GM19397 (cell line): ENCODE data around the gene DYRK1A.
"Not testable (repeated sequence)": the region's sequence is repeated elsewhere in the genome, so short reads cannot be mapped to it uniquely, and the experiment has no call there.

Experiments
- ATAC-seq: cut with Tn5 transposase; IDR thresholded peaks from one replicate; pipeline ENCODE4 v1.9.1; 2021; ENCODE audit warnings: mild to moderate bottlenecking, moderate library complexity; ENCODE audit not compliant: unreplicated experiment

DYRK1A gene

DNA sequence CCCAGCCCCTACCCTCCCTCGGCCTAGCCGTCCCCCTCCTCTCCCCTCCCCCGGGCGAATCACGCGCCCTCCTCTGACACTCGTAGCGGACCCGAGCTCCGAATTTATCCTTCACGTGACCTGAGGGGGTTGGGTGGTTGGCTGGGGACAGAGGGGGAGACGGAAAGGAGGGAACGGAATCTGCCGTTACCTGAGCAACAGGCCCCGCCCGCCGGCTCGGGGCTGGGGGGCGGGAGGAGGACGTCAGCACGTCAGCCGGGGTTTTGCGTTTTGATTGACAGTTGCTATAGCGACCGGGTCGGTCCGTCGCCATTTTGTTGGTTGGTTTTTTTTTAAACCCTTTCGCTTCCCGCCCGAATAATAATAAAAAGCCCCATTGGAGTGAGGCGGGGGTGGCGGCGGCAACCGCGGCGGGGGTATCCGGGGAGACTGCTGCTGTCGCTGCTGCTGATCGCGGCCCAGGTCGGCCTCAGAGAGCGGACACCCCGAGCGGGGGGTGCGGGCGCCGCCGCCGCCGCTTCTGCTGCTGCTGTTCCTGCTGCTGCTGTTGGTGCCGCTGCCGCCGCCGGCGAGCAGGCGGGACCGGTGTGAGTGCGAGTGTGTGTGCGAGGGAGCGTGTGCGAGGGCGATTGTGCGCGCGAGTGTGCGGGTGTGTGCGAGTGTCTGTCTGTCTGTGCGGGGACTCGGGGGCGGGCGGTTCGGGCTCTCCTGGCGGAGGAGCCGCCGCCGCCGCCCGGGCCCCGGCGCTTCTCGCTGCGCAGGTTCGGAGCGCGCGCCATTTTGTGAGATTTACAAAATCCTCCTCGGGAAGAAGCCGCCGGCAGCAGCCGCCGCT lies at the start of gene DYRK1A:
Gene DYRK1A, plus strand, starts transcription at position 292 of the 835 bp plus-strand sequence. CDS start 53,602 bp downstream, outside the sequence.
- peak; percentile 65 for ATAC-seq

DNA sequence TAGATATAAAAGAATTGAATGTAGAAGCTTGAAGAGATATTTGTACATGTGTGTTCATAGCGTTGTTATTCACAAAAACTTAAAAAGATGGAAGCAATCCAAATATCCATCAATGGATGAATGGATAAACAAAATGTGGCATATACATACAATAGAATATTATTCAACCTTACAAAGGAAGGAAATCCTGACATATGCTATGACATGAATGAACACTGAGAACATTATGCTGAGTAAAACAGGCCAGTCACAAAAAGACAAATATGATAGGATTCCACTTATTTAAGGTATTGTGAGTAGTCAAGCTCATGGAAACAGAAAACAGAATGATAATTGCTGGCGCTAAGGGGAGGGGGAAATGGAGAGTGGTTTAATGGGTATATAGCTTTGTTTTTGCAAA lies 47.0 kb upstream of the DYRK1A start:
- no peak for ATAC-seq

DNA sequence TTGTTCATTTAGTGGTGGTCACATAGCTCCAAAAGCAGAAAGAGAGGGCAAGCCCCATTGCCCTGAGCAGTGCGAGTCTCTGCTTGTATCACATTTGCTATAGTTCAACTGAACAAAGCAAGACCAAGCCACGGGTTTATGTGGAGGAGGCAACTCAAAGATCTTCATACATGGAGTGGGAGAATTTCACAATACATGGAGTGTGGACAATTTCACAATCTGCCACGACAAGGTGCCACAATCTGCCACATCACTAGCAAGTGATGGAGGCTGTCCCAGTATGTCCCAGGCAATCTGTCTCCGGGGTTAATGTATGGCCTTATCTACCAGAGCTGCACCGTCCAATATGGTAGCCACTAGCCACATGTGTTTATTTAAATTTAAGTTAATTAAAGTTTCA lies 44.5 kb upstream of the DYRK1A start:
- no peak for ATAC-seq

DNA sequence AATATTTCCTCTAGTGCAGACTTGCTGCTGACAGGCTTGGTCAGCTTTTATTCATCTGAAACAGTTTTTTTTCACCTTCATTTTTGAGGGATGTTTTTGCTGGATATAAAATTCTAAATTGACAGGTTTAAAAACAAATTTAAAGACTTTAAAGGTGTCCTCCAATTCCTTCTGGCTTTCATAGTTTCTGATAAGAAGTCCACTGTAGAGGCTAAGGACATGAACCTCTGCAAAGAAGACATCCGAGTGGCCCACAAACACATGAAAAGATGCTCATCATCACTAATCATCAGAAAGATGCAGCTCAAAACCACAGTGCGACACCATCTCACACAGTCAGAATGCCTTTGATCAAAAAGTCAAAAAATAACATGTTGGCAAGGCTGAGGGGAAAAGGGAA lies 42.0 kb upstream of the DYRK1A start:
- ATAC-seq, result no peak

DNA sequence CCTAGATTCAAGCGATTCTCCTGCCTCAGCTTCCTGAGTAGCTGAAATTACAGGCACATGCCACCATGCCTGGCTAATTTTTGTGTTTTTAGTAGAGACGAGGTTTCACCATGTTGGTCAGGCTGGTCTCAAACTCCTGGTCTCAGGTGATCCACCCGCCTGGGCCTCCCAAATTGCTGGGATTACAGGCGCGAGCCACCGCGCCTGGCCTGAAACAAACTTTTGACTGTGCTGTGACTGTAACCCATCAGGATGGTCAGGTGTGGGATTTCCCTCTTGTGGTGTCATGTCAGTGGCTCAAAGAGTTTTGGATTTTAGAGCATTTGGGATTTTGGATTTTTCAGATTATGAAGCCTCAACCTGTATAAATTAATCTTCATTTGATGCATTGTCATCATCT lies 38.4 kb upstream of the DYRK1A start:
- ATAC-seq, result not testable (repeated sequence)

DNA sequence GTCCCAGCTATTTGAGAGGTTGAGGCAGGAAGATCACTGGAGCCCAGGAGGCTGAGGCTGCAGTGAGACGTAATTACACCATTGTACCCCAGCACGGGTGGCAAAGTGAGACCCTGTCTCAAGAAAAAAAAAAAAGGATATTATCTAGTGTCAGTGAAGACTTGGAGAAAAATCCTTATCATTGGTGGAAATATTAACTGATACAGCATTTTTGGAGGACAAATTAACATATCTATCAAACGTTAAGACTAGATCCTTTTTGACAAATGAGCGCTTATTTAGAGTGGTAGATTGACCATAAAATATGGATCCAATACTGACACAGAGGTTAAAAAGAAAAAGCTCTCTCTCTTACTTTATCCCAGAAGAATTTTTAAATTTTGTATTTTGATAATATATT lies 35.2 kb upstream of the DYRK1A start:
- no peak for ATAC-seq

DNA sequence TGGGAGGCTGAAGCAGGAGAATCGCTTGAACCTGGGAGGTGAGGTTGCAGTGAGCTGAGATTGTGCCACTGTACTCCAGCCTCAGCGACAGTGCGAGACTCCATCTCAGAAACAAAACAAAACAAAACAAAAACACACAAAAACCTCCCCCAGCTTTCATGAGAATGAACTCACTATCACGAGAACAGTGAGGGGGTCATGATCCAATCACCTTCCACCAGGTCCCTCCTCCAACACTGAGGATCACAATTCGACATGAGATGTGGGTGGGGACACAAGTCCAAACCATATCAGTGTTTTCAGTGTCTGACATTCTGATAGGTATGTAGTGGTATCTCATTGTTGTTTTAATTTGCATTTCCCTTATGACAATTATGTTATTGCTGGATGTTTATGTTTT lies 31.5 kb upstream of the DYRK1A start:
- ATAC-seq, result no peak

DNA sequence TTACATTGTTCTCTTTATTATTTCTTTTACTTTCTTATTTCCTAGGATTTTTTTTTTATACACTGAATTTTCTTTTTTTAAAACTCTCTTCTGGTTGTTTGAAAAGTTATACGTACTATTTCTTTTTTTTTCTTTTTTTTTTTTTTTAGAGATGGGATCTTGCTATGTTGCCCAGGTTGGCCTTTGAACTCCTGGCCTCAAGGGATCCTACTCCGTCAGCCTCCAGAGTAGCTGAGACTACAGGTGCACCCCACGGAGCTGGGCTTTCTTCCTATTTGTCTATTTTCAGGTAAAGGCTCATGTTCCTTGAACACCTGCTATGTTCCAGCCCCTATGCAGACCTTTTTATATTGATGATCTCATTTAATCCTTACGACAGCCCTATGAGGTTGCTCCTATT lies 29.4 kb upstream of the DYRK1A start:
- ATAC-seq, result no peak

DNA sequence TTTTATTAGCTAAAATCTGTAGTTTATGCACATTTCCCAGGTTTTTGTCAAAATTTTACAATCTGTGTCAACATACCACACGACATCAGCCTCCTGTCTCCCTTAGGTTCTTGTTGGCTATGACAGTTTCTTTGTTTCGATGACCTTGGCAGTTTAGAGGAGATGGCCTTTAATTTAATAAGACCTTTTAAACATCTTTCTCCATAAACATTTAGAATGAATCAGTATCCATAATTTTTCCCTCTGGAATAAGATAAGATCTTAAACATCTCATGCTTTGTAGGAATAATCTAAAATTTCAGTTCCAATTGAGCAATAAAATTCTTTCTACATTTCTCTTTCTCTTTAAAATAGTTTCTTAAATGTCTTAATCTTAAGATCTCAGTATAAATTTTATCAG lies 28.7 kb upstream of the DYRK1A start:
- no peak for ATAC-seq

DNA sequence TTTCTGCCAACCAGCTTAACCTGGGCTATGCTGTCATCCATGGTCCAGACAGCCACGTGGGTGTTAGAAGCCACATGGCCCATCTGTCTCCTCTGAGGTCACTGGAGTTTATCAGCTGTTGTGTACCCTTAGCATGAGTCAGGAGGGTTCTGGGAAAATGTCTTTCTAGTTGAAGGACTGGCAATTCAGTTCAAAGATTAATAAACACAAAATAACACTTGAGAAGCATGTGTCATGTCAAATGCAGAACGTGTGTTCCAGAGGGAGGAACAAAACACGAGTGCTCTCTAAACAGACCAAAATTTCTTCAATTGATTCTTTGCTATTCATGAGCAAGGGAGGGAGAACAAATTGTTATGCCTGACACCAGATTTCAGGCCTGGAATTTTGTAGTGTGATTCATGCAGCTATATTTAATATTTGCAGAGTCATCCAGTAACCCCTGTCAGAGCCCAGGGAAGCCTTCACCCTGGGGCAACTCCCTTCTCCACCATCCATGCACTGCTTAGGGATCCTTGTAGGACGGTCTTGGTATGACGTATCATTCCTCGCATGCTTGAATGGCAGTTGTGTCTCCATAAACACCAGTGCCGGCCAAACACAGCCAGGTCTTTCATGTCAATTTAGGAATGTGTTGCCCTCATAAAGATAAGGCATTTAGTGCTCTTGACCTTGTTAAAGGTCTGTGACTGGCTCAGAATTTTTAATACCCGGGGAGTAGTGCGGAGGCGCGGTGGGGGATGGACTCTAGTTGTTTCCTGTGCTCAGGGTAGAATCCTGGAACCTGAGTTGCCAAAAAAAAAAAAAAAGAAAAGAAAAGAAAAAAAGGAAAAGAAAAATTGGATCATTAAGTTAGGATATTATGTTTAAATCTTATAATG lies 27.7 kb upstream of the DYRK1A start:
- no peak for ATAC-seq

DNA sequence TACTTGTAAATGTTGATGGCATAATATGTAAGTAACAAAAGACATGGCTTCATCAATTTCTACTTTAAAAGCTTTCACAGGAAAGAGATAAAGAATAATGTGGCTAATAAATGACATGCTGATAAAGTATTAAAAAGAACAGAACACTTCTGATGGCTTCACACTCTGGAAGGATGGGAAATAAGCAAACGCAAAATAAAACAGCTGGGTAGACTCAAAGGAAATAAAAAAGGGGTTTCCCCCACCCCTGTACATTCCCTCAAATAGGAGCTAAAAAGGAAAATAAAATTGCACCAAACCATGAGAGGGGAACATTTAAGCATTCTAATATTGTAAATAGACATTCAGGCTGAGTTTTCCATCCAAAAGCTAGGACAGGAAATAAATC lies 27.0 kb upstream of the DYRK1A start:
- ATAC-seq, result no peak

DNA sequence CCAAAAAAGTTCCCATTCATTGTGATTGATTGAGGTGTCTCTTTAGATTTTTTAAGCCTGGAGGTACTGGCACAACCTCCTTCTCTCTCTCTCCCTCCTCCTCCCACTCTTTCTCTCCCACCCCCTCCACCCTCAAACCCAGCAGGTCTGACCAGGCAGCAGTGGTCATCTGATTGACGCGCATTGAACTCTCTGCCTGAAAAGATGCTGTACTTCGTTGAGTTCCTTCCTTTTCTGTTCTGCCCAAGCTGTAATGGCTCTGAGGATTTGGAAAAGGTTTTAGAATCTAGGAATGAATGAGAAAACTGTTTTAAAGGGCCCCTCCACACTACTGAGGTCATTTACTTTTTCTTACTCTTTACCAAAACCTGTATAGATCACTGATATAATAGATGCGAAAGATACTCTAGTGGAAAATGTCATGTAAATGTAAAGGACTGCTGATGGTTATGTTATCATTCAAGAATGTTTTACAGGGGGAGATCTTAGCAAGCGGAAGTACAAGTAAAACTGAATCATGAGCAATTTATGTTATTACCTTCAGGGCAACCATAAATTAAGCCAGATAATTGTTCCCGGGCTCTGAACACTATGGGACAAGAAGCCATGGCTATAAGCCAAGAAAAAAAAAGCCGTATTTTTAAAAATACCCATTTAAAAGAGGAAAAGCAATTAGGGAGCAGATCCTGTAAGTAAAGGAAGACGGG lies 25.2 kb upstream of the DYRK1A start:
- ATAC-seq, result no peak

DNA sequence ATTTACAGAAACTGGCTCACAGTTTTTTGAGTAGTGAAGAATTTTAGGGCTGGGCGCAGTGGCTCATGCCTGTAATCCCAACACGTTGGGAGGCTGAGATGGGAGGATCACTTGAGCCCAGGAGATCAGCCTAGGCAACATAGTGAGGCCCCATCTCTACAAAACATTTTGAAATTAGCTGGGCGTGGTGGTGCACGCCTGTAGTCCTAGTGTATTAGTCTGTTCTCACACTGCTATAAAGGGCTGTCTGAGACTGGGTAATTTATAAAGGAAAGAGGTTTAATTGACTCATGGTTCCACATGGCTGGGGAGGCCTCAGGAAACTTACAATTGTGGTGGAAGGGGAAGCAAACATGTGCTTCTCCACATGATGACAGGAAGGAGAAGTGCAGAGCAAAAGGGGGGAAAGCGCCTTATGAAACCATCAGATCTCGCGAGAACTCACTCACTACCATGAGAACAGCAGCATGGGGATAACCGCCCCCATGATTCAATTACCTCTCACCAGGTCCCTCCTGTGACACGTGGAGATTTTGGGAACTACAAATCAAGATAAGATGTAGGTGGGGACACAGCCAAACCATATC lies 24.4 kb upstream of the DYRK1A start:
- ATAC-seq, result no peak

DNA sequence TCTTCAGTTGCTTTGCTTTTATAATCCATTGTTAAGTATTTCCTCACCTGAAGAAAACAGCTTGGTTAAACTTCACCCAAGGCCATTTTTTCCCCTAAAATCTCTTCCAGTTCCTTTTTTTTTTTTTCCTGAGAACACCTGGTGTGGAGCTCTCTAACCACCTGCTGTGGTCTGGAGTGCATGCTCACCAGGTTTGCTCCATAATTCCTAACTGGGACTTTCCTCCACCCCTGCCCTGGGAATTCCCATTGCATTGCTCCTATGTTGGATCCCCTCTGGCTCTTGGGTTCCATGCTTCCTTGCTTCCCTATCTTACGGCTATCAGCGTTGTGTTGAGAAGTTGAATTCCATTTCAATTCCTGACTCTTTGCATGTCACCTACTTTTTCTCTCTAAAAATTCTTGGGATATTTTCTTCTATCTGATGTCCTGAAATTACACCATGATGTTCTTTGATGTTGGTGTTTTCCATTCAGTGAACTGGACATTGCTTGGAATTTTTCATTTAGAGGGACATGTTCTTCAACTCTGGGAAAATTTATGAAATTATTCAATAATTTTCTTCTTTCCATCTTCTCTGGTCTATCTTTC lies 19.6 kb upstream of the DYRK1A start:
- no peak for ATAC-seq

DNA sequence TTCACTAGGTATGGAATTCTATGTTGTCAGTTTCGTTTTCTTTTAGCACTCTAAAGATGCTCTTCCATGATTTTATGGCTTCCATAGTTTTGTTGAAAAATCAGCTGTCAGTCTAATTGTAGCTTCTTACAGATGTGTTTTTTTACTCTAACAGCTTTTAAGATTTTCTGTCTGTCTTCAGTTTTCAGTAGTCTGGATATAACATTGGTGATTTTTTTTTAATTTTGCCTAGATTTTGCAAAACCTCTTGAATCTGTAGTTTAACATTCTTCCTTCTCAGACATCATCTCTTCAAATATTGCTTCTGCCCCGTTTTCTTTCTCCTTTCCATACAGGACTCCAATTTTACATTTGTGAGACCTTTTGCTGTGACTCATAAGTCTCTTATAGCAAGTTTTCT lies 17.9 kb upstream of the DYRK1A start:
- no peak for ATAC-seq

DNA sequence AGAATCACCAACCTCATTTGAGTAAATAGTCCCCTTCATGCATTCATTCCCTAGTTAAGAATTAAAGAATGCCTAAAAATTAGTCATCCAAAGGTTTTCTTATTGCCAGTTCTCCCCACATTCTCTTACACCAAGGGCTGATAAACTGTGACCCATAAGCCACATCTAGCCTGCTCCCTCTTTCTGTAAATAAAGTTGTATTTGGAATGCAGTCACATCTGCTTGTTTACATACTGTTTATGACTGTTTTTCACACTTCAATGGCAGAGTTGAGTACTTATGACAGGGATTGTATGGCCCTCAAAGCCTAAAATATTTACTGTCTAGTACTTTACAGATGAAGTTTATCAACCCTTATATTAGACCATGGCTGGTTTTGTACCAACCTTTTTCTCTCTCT lies 16.1 kb upstream of the DYRK1A start:
- ATAC-seq, result no peak

DNA sequence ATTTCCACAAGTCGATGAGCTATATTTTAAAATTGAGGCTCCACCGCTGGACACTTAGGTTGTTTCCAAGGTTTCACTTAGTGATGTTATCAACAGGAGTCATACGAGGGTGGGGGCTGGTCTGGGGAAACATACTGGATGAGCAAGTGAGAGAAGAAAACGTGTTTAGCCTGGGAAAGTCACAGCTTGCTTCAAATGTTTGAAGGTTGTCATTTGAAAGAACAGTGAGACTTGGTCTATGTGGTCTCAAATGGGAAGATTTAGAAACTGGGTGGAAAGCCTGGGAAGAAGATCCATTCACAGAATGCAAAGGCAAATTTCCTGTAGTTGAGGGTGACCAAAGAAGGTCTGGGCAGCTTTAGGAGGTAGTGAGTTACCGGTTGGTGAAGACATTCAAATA lies 9.9 kb upstream of the DYRK1A start:
- ATAC-seq, result no peak

DNA sequence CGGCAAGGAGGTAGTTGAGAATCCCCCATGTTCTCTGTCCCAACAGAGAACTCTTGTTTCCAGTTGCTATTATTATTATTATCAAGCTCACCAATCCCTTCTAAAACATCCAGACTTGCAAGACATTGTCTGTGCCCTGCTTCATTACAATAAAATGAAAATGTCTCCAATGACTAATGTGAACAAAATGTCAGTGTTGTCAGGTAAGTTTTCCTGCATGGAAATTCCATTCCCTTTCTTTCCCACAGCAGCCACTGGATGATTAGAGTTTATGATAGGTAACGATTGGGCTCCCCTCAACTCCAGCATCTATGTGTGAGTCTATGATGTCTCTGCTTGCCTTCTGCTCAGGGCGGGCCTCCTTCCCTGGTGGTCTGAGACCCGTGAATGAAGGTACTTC lies 8.9 kb upstream of the DYRK1A start:
- ATAC-seq, result no peak

DNA sequence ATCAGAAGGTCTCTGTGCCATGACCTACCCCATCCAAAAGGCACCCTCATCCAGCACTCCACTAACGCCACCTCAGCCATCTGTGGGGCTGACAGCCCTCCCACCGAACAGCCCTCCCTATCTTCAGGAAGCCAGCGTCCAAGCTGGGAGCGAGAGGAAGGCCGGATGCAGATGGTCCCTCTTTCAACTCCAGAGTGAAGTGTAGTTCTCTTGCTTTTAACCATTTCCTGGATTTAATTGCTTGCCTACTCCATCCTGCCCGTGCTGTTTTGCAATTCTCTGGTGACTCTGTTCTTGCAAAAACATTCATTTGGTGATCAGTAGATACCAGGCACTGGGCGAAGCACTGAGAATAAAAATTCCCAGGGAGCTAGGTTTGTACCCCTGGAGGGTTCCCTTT lies 8.2 kb upstream of the DYRK1A start:
- ATAC-seq, result no peak

DNA sequence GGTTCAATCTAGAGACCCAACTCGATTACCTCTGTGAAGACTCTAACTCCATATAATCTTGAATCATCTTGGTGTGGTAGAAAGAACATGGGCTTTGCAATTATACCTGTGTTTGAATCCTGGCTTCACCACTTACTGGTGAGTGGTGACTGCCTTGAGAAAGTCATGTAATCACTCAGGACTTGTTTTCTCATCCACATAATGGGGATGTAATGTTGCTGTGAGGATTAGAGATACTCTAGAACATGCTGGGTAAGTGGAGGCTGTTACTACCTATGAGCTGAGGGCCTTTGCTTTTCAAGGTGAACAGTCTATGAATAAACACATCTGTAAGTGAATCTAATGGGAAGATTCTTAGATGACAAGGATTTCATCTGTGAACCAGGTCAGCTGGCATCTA lies 2.6 kb upstream of the DYRK1A start:
- ATAC-seq, result no peak

DNA sequence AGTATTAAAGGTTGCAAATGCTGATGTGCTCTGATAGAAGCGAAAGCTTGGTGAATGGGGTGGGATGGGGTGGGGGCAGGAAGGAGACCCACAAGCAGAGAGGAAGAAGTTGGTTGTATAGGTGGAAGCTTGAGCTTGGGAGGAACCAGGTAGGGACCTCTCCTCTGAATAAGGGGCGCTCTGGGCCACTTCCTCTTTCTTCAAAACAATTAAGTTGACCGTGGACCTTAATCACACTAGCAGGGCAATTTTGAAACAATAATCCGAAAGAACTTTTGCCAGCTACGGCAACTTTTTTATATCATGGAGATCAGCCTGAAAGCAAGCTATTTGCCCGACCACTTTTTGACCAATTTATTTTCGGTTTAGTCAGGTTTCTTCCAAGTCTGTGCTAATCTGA lies 1.9 kb upstream of the DYRK1A start:
- no peak for ATAC-seq
